GM18867 (cell line): ENCODE data around the gene TRIM56.
"Not testable (repeated sequence)": the region's sequence is repeated elsewhere in the genome, so short reads cannot be mapped to it uniquely, and the experiment has no call there.

Experiments
- ATAC-seq: cut with Tn5 transposase; IDR thresholded peaks from one replicate; pipeline ENCODE4 v1.9.1; 2021; ENCODE audit warnings: mild to moderate bottlenecking, moderate library complexity; ENCODE audit not compliant: unreplicated experiment

TRIM56 gene

GRCh38 chr7:101109368-101109767 is 24.1 kb downstream of the TRIM56 start:
- no peak for ATAC-seq

DNA sequence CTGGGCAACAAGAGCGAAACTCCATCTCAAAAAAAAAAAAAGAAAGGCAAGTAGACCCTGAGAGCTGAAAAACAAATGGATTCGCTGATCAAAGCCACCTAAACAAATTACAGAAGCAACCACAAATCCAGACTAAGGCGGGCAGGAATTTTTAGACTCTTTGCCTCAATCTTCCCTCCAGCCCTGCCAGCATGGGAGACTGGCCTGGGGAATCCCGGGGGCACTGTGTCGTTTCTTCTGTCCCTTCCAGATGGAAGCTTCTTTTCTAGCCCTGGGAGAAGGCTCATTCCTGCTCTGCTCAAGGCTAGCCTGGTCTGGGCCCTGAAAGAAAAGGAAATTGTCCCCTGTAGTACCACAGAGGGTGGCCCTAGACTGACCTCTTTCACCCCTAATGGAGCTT is 26.0 kb downstream of the TRIM56 start:
- no peak for ATAC-seq

- ATAC-seq, result no peak
Measured at GRCh38 chr7:101112233-101112632, 27.0 kb downstream of the TRIM56 start.

GRCh38 chr7:101113140-101113539 is 27.9 kb downstream of the TRIM56 start:
- not testable (repeated sequence) for ATAC-seq

- ATAC-seq, result no peak
Measured at GRCh38 chr7:101113836-101114235, 28.6 kb downstream of the TRIM56 start.

DNA sequence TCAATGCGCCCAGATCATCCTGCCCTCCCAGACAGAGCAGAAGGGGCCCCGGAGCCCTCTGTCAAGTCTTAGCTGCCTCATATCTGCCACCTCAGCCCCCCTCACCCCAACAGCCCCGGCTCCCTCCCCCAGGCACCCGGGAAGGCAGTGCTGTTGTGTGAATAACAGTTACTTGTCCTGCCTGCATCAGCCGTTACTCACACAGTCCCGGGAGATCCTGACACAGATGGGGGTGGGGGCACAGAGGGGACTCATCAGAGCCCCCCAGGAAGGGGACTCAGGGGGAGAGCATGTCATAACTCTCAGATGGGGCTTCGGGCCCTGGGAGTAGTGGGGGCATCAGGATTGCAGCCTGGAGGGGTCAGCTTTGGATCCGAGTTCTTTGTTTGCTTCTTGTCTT is 29.2 kb downstream of the TRIM56 start:
- ATAC-seq, result no peak

- ATAC-seq, result no peak
Measured at GRCh38 chr7:101115215-101115614, 29.9 kb downstream of the TRIM56 start.

- no peak for ATAC-seq
Measured at GRCh38 chr7:101116898-101117297, 31.6 kb downstream of the TRIM56 start.

DNA sequence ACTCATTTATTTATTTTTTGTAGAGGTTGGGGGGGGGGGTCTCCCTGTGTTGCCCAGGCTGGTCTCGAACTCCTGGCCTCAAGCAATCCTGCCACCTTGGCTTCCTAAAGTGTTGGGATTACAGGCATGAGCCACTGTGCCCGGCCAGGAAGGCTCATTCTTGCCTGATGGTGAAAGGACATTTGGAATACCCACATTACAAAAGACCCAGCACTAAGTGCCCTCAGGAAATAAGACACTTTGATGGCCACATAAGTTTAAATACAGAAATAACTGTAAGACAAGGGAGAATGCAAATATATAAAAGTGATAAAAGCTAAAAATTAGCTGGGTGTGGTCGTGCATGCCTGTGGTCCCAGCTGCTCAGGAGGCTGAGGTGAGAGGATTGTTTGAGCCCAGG is 33.6 kb downstream of the TRIM56 start:
- no peak for ATAC-seq

DNA sequence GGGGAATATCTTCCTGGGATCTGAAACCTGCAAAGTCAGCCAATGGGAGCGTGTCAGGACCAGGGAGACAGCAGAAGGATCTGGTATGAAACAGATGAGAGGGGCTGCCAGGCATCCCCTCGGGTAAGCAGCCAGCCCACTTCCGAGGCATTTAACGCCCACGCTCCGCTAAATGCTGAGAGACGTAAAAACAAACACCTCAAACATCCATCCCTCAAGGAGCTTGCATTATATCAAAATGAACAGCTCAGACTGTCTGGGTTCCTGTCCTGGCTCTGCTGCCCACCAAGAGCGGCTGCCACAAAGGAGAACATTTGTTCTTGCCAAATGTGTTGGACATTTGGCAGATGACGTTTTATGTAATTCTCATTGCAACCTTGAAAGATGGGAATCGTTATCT is 34.6 kb downstream of the TRIM56 start:
- no peak for ATAC-seq

DNA sequence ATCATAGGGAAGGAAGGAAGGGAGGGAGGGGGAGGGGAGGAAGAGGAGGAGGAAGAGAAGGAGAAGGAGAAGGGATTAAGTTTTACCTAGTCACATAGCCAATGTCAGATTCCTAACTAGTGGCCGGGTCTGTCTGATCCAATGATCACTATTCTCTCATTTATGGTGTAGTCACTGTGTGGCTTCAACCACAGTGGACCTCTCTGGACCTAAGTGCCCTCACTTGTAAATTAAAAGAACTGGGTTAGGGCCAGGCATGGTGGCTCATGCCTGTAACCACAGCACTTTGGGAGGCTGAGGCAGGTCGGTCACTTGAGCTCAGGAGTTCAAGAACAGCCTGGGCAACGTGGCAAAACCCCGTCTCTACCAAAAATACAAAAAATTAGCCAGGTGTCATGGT is 35.0 kb downstream of the TRIM56 start:
- ATAC-seq, result no peak

DNA sequence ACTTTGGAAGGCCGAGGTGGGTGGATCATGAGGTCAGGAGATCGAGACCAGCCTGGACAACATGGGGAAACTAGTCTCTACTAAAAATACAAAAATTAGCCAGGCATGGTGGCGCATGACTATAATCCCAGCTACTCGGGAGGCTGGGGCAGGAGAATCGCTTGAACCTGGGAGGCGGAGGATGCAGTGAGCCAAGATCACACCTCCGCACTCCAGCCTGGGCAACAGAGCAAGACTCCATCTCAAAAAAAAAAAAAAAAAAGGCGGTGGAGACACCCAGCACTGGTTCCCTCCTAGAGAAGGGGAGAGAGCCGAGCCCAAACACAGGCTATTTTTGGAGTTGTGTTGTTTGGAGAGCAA is 36.3 kb downstream of the TRIM56 start:
- ATAC-seq, result not testable (repeated sequence)

GRCh38 chr7:101121991-101122932 is 37.0 kb downstream of the TRIM56 start:
- ATAC-seq, result no peak

GRCh38 chr7:101122933-101123702 is 37.8 kb downstream of the TRIM56 start:
- ATAC-seq, result no peak

DNA sequence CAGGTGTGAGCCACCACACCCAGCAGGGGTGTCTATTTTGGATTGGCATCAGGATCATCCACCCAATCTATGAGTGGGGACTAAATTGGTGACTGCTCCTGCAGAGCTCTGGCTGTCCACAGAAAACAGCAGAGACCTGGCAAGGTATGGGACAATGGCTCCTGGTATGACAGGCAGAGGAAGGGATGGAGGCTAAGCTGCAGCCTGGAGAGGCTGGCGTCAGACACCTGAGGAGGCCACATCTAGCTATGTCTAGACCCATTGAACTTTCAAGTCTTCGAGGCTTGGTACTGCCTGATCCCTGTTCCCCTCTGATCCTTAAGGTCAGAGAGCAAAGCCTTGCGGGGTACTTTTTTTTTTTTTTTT is 38.4 kb downstream of the TRIM56 start:
- ATAC-seq, result no peak

GRCh38 chr7:101124376-101125056 is 39.2 kb downstream of the TRIM56 start:
- no peak for ATAC-seq

GRCh38 chr7:101125989-101126650 is 40.8 kb downstream of the TRIM56 start:
- ATAC-seq, result peak; percentile 41

- peak; percentile 50 for ATAC-seq
Measured at GRCh38 chr7:101126651-101127459, 41.6 kb downstream of the TRIM56 start, which contains the start of gene SERPINE1. TSS of gene SERPINE1 (plus strand) at chr7:101127104. CDS start at chr7:101128394, 1,290 bp downstream.

GRCh38 chr7:101127460-101128039 is 42.3 kb downstream of the TRIM56 start:
- ATAC-seq, result no peak
